HepG2 (cell line): ENCODE data around the gene GPM6B.

Experiments
- POLR2A ChIP-seq, 2 experiments: IDR thresholded peaks; 2 replicates each; pipeline ENCODE4 v1.6.1; 2011; ENCODE audit warnings: low read depth in 2 of 2, low read length in 2 of 2, mild to moderate bottlenecking in 1 of 2, moderate library complexity in 1 of 2; ENCODE audit not compliant: insufficient read depth in 1 of 2
- TARDBP ChIP-seq: sonication (generic); formaldehyde crosslinking; IDR thresholded peaks from 2 replicates; pipeline ENCODE4 v1.8.0; 2022; ENCODE audit warnings: mild to moderate bottlenecking, missing genetic modification reagents
- ZNF501 ChIP-seq: sonication (generic); formaldehyde crosslinking; IDR thresholded peaks from 2 replicates; pipeline ENCODE4 v1.5.1; 2020; ENCODE audit warnings: mild to moderate bottlenecking, moderate library complexity, missing genetic modification reagents

DNA sequence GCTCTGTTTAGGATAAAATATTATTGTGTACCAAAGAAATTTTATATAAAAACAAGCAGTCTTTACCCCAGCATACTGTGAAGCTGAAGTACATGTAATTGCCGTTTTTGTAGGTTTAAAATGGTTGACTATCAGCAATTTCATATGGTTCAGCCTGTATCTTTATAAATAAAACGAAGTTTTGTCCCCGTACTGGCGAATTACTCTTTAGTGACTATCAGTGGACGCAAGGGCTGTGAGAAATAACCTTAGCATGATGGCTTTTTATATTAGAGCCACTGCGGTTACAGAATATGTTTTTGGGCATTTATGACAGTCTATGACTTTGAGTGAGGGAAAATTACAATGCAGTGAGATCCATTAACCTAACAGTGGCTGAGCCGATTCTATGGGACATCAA is 1.2 kb downstream of the GPM6B start:
- no peak for TF ChIP-seq ZNF501 (CRISPR knock-in tag)
- TF ChIP-seq POLR2A (IDR thresholded peaks at IDR 0.05; ENCODE audit: insufficient read depth in 1 of 2, low read depth in 2 of 2, low read length in 2 of 2), result no peak
- TF ChIP-seq TARDBP (CRISPR knock-in tag), result no peak
